ENCODE data around the gene POMP.

DNA sequence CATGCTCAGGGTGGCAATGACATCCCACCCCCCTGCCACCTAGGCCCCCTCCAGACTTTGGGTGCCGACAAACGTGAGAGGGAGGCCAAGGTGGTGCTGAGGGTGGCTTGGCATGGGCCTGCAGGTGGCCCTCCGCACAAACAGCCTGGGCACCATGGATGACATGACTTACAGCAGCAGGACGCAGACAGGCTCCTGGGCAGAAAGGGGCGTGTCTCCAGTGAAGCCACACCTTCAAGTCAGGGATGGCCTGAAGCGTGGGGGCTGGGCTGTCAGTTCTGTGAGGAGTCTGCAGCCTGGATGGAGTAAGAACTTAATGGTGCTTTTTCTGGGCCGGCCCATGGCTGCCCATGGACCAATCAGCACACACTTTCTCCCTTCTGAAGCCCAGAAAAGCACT is 25.3 kb downstream of the POMP start:
- TF ChIP-seq FOSL1 (IDR thresholded peaks at IDR 0.05; ENCODE audit: low read depth) (no peak), SP1 (IDR thresholded peaks at IDR 0.05; ENCODE audit: low read depth) (no peak), EZH2phosphoT487 (IDR thresholded peaks at IDR 0.05; ENCODE audit: borderline replicate concordance) (no peak), ZNF274 (IDR thresholded peaks at IDR 0.05; ENCODE audit: low read depth, low read length) (no peak), RAD21 (IDR thresholded peaks at IDR 0.05; ENCODE audit: low read depth) (no peak), EZH2 (IDR thresholded peaks at IDR 0.05) (no peak), POLR2AphosphoS5 (IDR thresholded peaks at IDR 0.05; ENCODE audit: low read depth, low read length) (no peak), POLR2A (IDR thresholded peaks at IDR 0.05; ENCODE audit: borderline replicate concordance, extremely low read depth, insufficient read depth, insufficient read length) (no peak), CEBPB (IDR thresholded peaks at IDR 0.05; ENCODE audit: low read depth) (no peak), SIN3A (IDR thresholded peaks at IDR 0.05; ENCODE audit: low read depth) (no peak)
- TF ChIP-seq, protein P1, sequence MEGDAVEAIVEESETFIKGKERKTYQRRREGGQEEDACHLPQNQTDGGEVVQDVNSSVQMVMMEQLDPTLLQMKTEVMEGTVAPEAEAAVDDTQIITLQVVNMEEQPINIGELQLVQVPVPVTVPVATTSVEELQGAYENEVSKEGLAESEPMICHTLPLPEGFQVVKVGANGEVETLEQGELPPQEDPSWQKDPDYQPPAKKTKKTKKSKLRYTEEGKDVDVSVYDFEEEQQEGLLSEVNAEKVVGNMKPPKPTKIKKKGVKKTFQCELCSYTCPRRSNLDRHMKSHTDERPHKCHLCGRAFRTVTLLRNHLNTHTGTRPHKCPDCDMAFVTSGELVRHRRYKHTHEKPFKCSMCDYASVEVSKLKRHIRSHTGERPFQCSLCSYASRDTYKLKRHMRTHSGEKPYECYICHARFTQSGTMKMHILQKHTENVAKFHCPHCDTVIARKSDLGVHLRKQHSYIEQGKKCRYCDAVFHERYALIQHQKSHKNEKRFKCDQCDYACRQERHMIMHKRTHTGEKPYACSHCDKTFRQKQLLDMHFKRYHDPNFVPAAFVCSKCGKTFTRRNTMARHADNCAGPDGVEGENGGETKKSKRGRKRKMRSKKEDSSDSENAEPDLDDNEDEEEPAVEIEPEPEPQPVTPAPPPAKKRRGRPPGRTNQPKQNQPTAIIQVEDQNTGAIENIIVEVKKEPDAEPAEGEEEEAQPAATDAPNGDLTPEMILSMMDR (IDR thresholded peaks at IDR 0.05 in 2 of 3, conservative IDR thresholded peaks at IDR 0.05 in 1 of 3; ENCODE audit: borderline replicate concordance in 1 of 3, insufficient read depth in 1 of 3, low read depth in 2 of 3, low read length in 2 of 3) = no peak
- TF ChIP-seq, protein P2, sequence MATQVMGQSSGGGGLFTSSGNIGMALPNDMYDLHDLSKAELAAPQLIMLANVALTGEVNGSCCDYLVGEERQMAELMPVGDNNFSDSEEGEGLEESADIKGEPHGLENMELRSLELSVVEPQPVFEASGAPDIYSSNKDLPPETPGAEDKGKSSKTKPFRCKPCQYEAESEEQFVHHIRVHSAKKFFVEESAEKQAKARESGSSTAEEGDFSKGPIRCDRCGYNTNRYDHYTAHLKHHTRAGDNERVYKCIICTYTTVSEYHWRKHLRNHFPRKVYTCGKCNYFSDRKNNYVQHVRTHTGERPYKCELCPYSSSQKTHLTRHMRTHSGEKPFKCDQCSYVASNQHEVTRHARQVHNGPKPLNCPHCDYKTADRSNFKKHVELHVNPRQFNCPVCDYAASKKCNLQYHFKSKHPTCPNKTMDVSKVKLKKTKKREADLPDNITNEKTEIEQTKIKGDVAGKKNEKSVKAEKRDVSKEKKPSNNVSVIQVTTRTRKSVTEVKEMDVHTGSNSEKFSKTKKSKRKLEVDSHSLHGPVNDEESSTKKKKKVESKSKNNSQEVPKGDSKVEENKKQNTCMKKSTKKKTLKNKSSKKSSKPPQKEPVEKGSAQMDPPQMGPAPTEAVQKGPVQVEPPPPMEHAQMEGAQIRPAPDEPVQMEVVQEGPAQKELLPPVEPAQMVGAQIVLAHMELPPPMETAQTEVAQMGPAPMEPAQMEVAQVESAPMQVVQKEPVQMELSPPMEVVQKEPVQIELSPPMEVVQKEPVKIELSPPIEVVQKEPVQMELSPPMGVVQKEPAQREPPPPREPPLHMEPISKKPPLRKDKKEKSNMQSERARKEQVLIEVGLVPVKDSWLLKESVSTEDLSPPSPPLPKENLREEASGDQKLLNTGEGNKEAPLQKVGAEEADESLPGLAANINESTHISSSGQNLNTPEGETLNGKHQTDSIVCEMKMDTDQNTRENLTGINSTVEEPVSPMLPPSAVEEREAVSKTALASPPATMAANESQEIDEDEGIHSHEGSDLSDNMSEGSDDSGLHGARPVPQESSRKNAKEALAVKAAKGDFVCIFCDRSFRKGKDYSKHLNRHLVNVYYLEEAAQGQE (IDR thresholded peaks at IDR 0.05; ENCODE audit: low read depth) = no peak

Data from HCT116 (cell line).